Amniotic stem cell (primary cell): ENCODE results near the gene EDC4.
"Not testable (repeated sequence)": the region's sequence is repeated elsewhere in the genome, so short reads cannot be mapped to it uniquely, and the experiment has no call there.

ENCODE experiments used
- DNase-seq: peaks from one replicate; lab custom pipeline; 2025; lab: John Stamatoyannopoulos, UW

Gene EDC4, protein sequence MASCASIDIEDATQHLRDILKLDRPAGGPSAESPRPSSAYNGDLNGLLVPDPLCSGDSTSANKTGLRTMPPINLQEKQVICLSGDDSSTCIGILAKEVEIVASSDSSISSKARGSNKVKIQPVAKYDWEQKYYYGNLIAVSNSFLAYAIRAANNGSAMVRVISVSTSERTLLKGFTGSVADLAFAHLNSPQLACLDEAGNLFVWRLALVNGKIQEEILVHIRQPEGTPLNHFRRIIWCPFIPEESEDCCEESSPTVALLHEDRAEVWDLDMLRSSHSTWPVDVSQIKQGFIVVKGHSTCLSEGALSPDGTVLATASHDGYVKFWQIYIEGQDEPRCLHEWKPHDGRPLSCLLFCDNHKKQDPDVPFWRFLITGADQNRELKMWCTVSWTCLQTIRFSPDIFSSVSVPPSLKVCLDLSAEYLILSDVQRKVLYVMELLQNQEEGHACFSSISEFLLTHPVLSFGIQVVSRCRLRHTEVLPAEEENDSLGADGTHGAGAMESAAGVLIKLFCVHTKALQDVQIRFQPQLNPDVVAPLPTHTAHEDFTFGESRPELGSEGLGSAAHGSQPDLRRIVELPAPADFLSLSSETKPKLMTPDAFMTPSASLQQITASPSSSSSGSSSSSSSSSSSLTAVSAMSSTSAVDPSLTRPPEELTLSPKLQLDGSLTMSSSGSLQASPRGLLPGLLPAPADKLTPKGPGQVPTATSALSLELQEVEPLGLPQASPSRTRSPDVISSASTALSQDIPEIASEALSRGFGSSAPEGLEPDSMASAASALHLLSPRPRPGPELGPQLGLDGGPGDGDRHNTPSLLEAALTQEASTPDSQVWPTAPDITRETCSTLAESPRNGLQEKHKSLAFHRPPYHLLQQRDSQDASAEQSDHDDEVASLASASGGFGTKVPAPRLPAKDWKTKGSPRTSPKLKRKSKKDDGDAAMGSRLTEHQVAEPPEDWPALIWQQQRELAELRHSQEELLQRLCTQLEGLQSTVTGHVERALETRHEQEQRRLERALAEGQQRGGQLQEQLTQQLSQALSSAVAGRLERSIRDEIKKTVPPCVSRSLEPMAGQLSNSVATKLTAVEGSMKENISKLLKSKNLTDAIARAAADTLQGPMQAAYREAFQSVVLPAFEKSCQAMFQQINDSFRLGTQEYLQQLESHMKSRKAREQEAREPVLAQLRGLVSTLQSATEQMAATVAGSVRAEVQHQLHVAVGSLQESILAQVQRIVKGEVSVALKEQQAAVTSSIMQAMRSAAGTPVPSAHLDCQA (N-terminal part only)

DNA sequence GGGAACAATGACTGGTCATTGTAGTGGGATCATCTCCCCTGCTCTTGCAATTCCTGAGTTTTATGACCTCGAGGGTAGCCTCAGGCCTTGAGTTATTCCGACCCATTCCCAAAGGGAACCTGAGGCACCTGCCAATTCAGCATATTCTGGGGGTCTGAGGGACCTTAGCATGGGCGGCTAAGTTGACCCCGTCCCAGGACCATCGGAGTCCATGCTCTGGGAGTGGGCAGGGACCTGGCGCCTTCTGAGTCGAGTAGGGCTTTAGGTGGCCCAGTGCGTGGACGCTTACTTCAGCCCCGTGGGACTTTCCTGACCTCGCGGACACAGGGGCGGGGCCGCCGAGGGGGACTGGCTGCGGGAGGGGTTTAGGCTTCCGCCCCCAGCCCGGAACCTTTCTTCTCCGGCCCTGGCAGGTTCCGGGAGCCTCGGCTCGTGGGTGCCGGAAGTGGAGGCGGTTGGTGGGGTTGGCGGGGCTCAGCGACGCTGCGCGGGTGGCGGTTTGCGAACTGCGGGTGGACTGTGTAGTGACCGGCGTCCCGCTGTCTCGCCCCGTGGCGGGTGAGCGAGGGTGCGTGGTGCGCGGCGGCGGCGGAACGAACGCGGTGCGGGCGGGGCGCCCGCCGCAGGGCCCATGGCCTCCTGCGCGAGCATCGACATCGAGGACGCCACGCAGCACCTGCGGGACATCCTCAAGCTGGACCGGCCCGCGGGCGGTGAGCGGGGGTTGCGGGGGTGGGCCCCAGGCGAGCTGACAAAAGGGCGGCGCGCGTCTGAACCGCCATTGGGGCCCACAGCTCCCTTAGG lies at the start of gene EDC4:
Gene EDC4, plus strand, starts transcription at position 422 of the 804 bp plus-strand sequence. Its CDS starts 210 bp downstream, at position 632.
- peak; percentile 61 for DNase-seq

DNA sequence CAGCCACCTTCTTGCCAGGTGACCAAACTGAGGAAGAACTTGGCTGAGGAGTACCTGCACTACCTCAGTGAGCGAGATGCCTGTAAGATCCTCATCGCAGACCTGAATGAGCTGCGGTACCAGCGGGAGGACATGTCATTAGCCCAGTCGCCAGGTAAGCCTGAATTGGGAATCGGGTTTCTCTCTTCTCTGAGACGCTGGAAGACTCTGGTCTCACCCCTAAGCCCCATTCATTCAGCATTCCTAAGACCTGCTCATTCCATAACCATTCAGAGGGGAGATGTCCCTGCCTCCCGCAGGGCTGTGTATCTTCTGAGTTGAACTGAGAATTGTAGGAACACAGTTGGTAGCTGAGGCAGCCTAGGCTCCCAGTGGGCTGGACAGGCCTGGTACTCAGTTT lies 47.7 kb upstream of the EDC4 start:
- DNase-seq, result no peak

DNA sequence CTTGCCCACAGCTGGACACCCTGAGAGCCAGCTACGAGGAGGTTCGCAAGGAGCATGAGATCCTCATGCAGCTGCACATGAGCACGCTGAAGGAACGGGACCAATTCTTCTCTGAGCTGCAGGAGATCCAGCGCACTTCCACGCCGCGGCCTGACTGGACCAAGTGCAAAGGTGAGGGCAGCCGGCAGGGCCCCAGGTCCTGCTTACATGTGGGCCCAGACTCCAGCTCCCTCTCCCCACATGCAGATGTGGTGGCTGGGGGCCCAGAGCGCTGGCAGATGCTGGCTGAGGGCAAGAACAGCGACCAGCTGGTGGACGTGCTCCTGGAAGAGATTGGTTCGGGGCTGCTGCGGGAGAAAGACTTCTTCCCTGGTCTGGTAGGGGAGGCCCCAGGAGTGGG lies 46.9 kb upstream of the EDC4 start:
- no peak for DNase-seq

DNA sequence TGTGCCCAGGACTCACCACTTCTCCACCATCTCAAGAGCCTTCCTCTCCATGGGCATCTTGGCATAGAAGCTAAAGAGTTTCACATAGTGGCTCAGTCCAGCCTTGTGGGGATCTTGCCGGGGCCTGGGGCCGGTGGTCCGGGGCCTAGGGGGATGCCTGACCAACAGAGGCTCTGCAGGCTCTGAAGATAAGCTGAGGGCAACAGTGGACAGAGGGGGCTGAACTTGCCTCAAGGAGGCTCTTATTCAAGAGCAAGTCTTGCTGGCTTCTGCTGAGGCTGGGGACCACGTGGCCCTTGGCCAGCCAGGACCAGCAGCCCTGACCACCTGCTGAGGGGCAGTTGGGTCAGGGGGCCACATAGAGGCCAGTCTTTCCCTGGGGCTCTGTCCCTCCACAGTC lies 44.2 kb upstream of the EDC4 start:
- no peak for DNase-seq

DNA sequence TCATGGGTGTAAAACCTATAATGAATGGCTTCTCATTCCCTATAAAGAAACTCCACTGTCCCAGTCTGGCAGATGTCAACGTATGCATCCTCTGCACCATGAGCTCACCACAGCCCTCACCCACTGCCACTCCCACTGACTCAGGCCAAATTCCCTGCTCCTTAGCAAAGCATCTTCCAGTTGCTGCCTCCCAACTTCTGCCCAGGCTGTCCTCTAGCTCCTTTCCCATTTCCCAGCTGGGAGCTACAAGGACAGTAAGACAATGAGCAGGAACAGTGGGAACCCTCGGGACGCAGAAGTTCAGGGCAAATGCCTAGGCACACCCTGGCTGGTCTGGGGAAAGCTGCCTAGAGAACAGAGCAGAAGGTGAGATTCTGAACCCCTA lies 39.8 kb upstream of the EDC4 start:
- peak; percentile 57 for DNase-seq

DNA sequence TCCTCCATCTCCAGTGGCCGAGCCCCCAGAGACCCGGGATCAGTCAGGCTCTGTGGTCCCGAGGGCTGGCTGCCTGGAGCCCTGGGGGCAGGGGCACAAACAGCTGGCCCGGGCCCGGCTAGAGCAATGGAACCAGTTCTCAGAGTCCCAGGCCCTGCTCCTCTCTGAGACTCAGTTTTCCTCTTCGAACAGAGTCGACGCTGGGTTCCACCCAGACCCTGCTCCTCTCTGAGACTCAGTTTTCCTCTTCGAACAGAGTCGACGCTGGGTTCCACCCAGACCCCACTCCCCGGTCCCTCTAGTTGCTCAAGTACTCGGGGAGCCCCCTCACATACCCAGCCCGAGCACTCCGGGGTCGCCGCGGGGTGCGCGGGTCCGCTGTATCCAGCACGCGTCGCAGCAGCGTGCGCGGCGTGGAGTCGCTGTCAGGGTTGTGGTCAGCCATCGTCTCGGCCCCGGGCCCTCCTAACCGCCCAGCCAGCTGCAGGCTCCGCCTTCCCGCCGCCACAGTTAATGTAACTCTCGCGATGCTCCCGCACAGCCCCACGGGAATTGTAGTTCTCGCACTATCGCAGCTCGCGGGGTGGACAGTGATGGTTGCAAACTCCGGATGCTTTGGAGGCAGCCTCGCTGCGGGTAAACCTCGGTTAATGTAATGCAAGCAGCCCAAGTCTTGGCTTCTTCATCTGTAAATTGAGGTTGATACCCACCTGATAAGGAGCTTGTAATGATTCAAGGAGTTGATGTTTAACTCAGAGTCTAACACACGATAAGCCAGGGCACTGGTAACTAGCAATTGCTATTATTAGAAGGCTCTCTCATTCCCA lies 39.2 kb upstream of the EDC4 start:
- DNase-seq, result peak; percentile 90

DNA sequence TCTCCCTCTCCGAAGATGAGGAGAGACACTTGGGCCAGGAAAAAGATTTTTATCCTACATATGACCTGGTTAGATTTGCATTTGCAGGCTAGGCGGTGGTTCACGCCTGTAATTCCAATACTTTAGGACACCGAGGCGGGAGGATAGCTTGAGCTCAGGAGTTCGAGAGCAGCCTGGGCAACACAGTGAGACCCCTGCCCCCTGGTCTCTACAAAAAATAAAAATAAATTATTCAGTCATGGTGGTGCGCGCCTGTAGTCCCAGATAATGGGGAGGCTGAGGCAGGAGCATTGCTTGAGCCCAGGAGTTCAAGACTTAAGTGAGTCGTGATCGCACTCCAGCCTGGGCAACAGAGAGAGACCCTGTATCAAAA lies 38.6 kb upstream of the EDC4 start:
- DNase-seq, result no peak

DNA sequence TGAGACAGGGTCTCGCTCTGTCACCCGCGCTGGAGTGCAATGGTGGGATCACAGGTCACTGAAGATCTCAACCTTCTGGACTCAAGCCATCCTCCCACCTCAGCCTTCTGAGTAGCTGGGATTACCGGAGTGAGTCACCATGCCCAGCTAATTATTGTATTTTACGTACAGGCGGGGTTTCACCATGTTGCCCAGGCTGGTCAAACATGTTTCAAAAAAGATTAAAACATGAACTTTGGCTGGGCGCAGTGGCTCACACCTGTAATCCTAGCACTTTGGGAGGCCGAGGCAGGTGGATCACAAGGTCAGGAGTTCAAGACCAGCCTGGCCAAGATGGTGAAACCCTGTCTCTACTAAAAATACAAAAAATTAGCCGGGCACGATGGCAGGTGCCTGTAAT lies 35.7 kb upstream of the EDC4 start:
- DNase-seq, result not testable (repeated sequence)

DNA sequence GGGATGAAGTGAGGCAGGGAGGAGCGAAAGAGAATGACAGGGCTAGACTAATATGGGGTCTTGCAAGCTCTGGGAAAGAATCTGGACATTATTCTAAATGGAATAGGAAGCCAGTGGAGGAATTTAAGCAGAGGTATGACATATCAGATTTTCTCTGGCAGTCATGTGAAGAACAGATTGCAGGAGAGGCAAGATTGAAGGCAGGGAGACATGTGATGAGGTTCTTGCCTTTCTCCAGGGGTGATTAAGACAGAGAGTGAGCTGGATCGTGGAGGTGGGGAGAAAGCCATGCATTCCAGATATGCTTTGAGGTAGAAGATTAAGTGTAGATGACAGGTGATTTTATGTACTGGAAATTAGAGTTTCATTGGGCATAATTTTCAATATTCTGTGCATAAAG lies 35.0 kb upstream of the EDC4 start:
- no peak for DNase-seq

DNA sequence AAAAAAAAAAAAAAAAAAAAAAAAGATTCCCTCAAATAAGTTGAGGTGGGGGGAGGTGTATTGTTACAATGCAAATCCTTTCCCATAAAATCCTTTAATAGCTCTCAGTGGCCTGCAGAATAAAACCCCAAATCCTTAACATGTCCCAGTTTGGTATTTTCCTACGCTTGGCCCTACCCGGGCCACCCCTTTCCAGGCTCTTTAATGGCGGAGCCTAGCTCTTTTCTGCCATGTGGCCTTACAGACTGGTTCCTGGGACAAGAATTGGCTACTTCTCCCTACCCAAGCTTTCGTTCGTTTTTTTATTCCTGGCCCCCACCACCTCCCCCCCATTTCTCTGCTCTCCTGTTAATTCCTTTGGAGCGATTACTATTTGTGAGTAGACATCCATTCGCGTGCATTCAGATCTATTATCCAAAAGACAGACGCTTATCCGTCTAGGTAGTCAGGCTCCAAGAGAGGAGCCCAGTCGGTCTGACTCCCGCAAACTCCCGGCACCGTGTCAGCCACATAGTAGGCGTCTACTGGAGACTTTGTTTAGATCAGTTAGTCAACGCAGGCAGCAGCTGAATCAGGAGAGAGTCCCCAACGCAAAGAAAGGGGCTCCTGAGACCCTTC lies 31.5 kb upstream of the EDC4 start:
- DNase-seq, result no peak

DNA sequence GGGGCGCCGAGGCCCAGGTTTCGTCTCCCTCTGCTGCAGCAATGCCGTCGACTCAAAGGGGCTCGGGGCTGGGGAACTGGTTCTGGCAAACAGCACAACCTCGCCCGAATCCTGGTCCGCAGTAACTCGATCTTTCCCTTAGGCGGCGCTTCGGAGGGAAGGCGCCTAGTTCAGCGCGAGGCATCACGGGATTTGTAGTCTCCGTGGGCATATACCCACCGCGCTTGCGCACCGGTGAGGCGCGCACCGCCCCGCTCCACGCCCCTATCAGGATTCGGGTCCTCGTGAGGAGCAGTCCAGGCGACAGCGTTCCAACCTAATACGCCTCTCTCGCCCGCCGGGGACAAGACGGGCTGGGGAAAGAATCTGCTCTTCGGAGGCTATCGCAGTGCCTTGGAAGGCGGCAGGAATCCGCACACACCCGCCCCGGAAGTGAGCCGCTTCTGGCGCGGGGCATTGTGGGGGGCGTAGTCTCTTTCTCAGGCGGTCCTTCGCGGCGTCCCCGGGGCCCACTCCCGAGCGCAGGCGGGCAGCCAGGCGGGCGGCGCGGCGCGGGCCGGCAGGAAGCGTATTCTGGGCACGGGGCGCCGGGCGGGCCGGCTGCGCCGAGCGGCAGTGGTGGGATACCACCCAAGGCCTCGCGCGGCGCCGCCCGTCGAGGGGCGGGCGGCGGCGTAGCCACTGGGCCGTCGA lies 30.9 kb upstream of the EDC4 start, which contains the start of gene THAP11:
Gene THAP11, plus strand, starts transcription at position 505 of the 693 bp plus-strand sequence. CDS start 235 bp downstream, outside the sequence.
- DNase-seq, result peak; percentile 91

DNA sequence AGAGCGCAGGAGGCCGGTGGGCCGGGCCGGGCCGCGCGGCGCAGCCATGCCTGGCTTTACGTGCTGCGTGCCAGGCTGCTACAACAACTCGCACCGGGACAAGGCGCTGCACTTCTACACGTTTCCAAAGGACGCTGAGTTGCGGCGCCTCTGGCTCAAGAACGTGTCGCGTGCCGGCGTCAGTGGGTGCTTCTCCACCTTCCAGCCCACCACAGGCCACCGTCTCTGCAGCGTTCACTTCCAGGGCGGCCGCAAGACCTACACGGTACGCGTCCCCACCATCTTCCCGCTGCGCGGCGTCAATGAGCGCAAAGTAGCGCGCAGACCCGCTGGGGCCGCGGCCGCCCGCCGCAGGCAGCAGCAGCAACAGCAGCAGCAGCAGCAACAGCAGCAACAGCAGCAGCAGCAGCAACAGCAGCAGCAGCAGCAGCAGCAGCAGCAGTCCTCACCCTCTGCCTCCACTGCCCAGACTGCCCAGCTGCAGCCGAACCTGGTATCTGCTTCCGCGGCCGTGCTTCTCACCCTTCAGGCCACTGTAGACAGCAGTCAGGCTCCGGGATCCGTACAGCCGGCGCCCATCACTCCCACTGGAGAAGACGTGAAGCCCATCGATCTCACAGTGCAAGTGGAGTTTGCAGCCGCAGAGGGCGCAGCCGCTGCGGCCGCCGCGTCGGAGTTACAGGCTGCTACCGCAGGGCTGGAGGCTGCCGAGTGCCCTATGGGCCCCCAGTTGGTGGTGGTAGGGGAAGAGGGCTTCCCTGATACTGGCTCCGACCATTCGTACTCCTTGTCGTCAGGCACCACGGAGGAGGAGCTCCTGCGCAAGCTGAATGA lies 30.1 kb upstream of the EDC4 start:
- no peak for DNase-seq

DNA sequence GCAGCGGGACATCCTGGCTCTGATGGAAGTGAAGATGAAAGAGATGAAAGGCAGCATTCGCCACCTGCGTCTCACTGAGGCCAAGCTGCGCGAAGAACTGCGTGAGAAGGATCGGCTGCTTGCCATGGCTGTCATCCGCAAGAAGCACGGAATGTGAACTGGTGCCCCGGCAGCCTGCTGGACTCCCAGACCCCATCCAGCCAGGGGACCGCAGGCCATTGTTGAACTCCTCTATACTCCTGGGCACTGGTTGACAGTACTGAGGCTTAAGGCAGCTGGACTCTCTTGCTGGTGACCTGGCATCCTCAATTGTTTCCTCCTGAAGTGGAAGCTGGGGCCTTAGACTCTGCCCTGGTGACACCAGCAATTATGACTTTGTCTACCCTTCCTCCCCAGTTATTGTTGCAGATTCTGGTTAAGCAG lies 29.5 kb upstream of the EDC4 start:
- no peak for DNase-seq

DNA sequence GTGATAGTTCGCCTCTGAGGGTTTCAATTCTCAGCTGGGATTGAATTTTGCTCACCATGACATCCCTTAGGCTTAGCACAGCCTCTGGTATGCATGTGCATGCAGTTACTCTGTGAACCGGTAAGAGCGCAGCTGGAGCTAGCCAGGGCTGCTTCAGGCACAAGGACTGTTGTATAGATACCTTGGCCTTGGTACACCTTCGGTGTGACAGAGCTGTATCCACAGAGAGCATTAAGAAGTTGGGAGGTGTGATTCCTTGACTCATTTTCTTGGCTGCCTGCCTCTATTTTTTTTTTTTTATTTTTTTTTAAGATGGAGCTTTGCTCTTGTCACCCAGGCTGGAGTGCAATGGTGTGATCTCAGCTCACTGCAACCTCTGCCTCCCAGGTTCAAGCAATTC lies 28.4 kb upstream of the EDC4 start:
- DNase-seq, result no peak

DNA sequence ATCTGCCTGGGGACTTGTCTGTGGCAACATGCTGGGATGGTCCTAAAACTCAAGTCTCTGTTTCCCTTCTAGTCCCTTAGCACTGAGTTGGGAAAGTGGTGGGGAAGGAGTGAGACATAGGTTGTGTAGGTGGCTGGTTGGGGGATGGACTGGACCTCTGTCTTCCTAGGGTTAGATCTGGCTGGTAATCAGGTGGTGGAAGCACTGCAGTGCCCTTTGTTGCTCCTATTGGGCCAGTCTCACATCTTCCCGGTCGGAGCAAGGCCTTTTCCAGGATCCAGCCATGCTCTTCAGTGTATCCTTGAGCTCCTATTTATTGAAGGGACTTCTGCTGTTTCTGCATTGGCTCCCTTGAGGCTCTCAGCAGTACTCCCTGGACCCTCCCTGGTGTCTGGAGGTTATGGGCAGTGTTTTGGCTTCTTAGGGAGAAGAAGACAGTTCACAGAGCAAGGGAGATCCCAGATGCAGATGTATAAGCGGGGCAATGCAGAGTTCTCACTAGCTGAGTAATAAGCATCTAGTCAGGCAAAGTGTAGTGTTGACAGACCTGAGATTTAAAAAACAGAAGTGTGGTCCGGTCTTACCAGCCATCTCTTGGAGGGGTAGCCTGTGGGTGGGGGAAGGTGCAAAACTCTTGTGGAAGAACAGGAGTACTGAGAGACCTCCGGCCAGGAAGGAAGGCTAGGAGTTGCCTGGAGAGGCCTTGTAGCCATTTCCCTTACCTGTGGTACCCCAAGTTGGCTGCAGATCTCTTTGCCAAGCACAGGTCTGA lies 27.4 kb upstream of the EDC4 start:
- no peak for DNase-seq

DNA sequence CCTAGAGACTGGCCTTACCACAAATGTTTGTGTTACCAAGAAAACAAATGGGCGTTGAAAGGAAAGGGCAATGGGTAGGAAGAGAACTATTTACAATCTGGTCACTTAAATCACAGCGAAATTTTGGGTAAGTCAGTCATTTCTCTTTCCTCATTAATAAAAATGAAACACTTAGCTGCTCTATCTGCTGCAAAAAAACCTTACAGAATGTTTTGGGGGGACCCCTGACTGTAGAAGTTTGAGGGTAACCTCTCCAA lies 26.9 kb upstream of the EDC4 start:
- no peak for DNase-seq

DNA sequence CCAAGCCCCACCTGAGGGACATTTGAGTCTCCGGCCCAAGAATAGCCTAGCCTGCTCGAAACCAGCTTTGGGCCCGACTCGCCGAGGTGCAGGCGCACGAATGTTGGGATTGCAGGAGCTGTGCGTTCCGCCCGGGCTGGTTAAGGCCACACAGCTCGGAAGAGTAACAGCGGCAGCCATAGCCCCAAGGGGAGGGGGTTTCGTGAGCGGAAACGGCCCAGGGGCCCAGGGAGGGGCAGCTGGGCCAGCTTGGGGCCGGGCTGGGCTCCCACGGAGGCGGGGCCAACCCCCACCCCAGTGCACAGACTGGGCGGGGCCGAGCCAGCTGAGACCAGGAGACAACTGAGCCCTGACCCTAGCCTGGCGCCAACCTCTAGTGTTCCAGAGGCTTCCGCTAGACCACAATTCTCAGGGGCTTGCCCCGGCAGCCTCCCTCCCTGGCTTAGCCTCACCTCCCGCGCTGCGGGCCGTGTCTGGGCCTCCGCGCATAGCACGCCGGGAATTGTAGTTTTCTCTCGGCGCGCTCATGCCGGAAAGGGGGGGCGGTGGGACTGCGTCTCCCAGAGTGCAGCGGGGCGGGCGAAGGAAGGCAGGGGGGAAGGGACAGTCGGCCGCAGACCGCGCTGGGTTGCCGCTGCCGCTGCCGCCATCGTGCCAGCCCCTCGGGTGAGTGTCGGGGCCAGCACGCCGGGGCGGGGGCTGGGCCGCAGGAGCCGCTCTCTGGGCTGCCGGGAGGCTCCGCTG lies 26.4 kb upstream of the EDC4 start, which contains the start of gene NUTF2:
Gene NUTF2, plus strand, starts transcription at position 614 of the 744 bp plus-strand sequence. CDS start 18,198 bp downstream, outside the sequence.
- DNase-seq, result peak; percentile 93
